B cell (primary cell): ENCODE data around the gene APH1A. TPM values are rescaled to one million over a fixed set of nuclear protein-coding genes. Genes with fewer than 3 reads are reported as not detected.

Experiments used
- ATAC-seq: fragments of 200-7000 bp; cut with Tn5 transposase; one replicate; pipeline ENCODE4 v1.10.0; 2021; ENCODE audit warnings: low read depth, mild to moderate bottlenecking, moderate number of reproducible peaks, moderate library complexity
- CTCF ChIA-PET: fragments of 350-600 bp; sonication (Branson Sonifier 250); formaldehyde crosslinking; loops from one replicate; lab custom pipeline; 2021; ENCODE audit warnings: antibody characterized with exemption, inconsistent platforms; lab: Charles Lee
- POLR2A ChIA-PET: fragments of 350-600 bp; sonication (Branson Sonifier 250); formaldehyde crosslinking; loops from one replicate; lab custom pipeline; 2021; ENCODE audit warnings: antibody characterized with exemption; lab: Charles Lee
- DNase-seq: peaks from one replicate; pipeline ENCODE4 v3.0.0; 2013
- H2AFZ ChIP-seq: 2 replicates; pipeline ENCODE4 v1.6.1; 2012; ENCODE audit warnings: mild to moderate bottlenecking, low read depth, low read length; ENCODE audit not compliant: insufficient read depth, poor library complexity, severe bottlenecking
- H3K27ac ChIP-seq, 2 donors: 1 replicate in 1 of 2; 2 replicates in 1 of 2; pipeline ENCODE4 v1.5.1; 2012 to 2013; ENCODE audit warnings: low read length in 2 of 2, mild to moderate bottlenecking in 2 of 2, moderate library complexity in 1 of 2
- H3K27me3 ChIP-seq, 4 experiments: fragments of 200-600 bp in 1 of 4; sonication (generic) in 1 of 4; replicated peaks in 1 of 4; 1 replicate in 2 of 4; 2 replicates in 2 of 4; pipeline versions ENCODE4 v1.6.1 to v1.7.0; 2013 to 2016; ENCODE audit warnings: low read length in 3 of 4, mild to moderate bottlenecking in 2 of 4, mixed read lengths in 1 of 4, moderate library complexity in 1 of 4; ENCODE audit not compliant: insufficient read depth in 4 of 4, control insufficient read depth in 3 of 4; ENCODE audit errors: control extremely low read depth in 1 of 4
- H3K36me3 ChIP-seq, 2 experiments: replicated peaks in 1 of 2; 1 replicate in 1 of 2; 2 replicates in 1 of 2; pipeline versions ENCODE4 v1.6.1 to v1.7.1; 2013; ENCODE audit warnings: low read length in 1 of 2; ENCODE audit not compliant: insufficient read depth in 2 of 2, control insufficient read depth in 1 of 2; ENCODE audit errors: control extremely low read depth in 1 of 2, extremely low read depth in 1 of 2
- H3K4me1 ChIP-seq, 2 donors: fragments of 200-600 bp in 1 of 2; sonication (generic) in 1 of 2; 1 replicate in 1 of 2; 2 replicates in 1 of 2; pipeline versions ENCODE4 v1.5.1 to v1.6.1; 2013 to 2017; ENCODE audit warnings: low read length in 2 of 2; ENCODE audit not compliant: control insufficient read depth in 2 of 2, insufficient read depth in 2 of 2
- H3K4me2 ChIP-seq: replicated peaks from 2 replicates; pipeline ENCODE3; 2012; ENCODE audit warnings: mild to moderate bottlenecking, low read depth, low read length; ENCODE audit not compliant: poor library complexity, severe bottlenecking
- H3K4me3 ChIP-seq, 5 experiments: fragments of 200-600 bp in 1 of 5; sonication (generic) in 1 of 5; 1 replicate in 3 of 5; 2 replicates in 2 of 5; pipeline versions ENCODE4 v1.5.1 to v1.7.0; 2011 to 2016; ENCODE audit warnings: low read length in 4 of 5, mild to moderate bottlenecking in 4 of 5, low read depth in 2 of 5, control low read depth in 1 of 5, moderate library complexity in 1 of 5; ENCODE audit not compliant: insufficient read depth in 1 of 5; ENCODE audit errors: control extremely low read depth in 1 of 5, extremely low read depth in 1 of 5
- H3K79me2 ChIP-seq: fragments of 200-600 bp; sonication (generic); one replicate; pipeline ENCODE4 v1.6.0; 2016; ENCODE audit warnings: low read length; ENCODE audit not compliant: control insufficient read depth, insufficient read depth
- H3K9ac ChIP-seq: fragments of 200-600 bp; sonication (generic); 2 replicates; pipeline ENCODE4 v1.6.1; 2017; ENCODE audit warnings: mild to moderate bottlenecking, low read length, moderate library complexity
- H3K9me3 ChIP-seq, 3 donors: one replicate each; pipeline versions ENCODE4 v1.6.1 to v1.7.1; 2013; ENCODE audit warnings: low read length in 2 of 3; ENCODE audit not compliant: control insufficient read depth in 2 of 3, insufficient read depth in 1 of 3; ENCODE audit errors: control extremely low read depth in 1 of 3
- H4K20me1 ChIP-seq: 2 replicates; pipeline ENCODE4 v1.6.0; 2012; ENCODE audit warnings: mild to moderate bottlenecking, low read length; ENCODE audit not compliant: insufficient read depth, control insufficient read depth, poor library complexity, severe bottlenecking
- H3K27ac Mint-ChIP-seq: one replicate; pipeline ENCODE4 v1.8.0; 2021; ENCODE audit warnings: mixed read lengths
- H3K27me3 Mint-ChIP-seq: one replicate; pipeline ENCODE4 v1.8.0; 2021; ENCODE audit warnings: mixed read lengths
- H3K4me1 Mint-ChIP-seq: one replicate; pipeline ENCODE4 v1.8.0; 2021; ENCODE audit warnings: mixed read lengths
- H3K4me3 Mint-ChIP-seq: one replicate; pipeline ENCODE4 v1.8.0; 2021; ENCODE audit warnings: mixed read lengths
- H3K9me3 Mint-ChIP-seq: one replicate; pipeline ENCODE4 v1.8.0; 2022; ENCODE audit warnings: mixed read lengths; ENCODE audit not compliant: insufficient read depth
- EZH2 ChIP-seq: IDR thresholded peaks from 2 replicates; pipeline ENCODE4 v1.6.1; 2012; ENCODE audit warnings: borderline replicate concordance, low read depth, mild to moderate bottlenecking, moderate library complexity, low read length; ENCODE audit not compliant: insufficient read depth, poor library complexity, severe bottlenecking
- WGBS: methylation state at CpG from one replicate; pipeline ENCODE4 v1.1.5; 2013; ENCODE audit warnings: missing lambda C conversion rate; ENCODE audit not compliant: insufficient coverage; 5-methylcytosine and 5-hydroxymethylcytosine counted together
- intact Hi-C: fragments of 100-400 bp; cut with micrococcal nuclease; formaldehyde crosslinking; loops from one replicate; pipeline ENCODE4 v1.10.0; 2022
- polyA plus RNA-seq: library from polyadenylated mRNA; depleted of rRNA; stranded (reverse); fragments of >200 nt; gene quantifications from 2 replicates; pipeline ENCODE4 v1.2.3, GENCODE V29; 2012
- total RNA-seq, 2 donors: library from RNA; stranded (reverse); fragments of 120-200 nt in 1 of 2; gene quantifications; 1 replicate in 1 of 2; 2 replicates in 1 of 2; pipeline versions ENCODE4 v1.2.3 to v1.2.4, GENCODE V29; 2013 to 2022
- TF ChIP-seq, protein P1 (sequence below): fragments of 200-600 bp; IDR thresholded peaks from one replicate; pipeline ENCODE4 v1.8.0; 2022; ENCODE audit warnings: antibody characterized with exemption, mild to moderate bottlenecking

APH1A gene
- total and polyA plus RNA-seq, 2 donors (not counting 1 experiment from before 2014, with no cell fraction given): 135 to 165 TPM

DNA sequence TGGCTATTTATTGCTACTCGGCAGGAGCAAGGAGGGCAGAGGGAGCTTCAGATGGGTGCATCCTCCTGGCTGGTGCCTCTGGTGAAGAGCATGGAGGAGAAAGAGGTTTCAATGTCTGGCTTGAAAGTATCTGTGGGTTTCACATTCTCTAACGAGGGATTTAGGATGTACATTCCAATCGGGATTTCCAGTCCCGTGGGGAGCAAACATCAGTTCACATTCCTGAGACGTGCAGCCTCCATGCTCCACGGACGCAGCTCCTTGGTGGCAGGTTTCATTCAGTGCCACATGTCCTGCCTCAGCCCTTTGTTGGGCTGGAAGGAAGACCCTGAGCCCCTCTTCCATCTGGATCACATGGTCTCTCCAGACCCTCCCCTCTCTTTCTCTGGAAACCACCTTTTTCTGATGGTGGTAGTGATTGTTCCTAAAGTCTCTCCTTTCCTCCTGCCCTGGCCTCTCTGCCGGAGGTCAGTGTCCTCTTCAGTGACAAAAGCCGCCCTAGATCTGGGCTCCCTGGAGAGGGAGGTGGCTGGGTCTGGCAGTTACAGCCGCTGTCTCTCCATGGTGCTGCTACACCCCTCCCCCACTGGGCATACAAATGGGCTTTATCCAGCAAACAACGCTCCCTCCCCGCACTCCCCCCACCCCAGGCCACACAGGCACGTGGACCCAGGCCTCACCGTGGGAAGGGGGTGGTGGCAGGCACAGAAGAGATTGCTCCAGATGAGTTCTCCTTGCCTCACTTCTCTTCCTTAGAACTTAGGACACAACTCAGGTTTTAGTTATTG lies 12.1 kb downstream of the APH1A start:
- 14% methylated on average over 6 of the region's 14 CpGs for WGBS
- Mint-ChIP-seq H3K27ac (no peak overlapping the region), H3K9me3 (no peaks in the 10 kb centered on the region), H3K4me1 (peaks cover 13% of the 10 kb centered on the region), H3K4me3 (no peak overlapping the region), H3K27me3 (peaks cover 45% of the 10 kb centered on the region)
- ATAC-seq (no peak), DNase-seq (no peak)
- Histone ChIP-seq H3K79me2 (no peaks in the 10 kb centered on the region), H3K27ac (no peak overlapping the region), H3K9me3 (no peaks in the 10 kb centered on the region), H4K20me1 (no peaks in the 10 kb centered on the region), H3K36me3 (no peaks in the 10 kb centered on the region), H2AFZ (no peak overlapping the region), H3K9ac (no peak overlapping the region), H3K27me3 (peaks cover 0 to 36% (median 24%) of the 10 kb centered on the region in 4 experiments), H3K4me1 (peaks cover 14 to 15% of the 10 kb centered on the region in 2 donors), H3K4me2 (peak overlapping the region; percentile 74), H3K4me3 (no peak overlapping the region)
- ChIA-PET POLR2A (no interaction called here), CTCF (interaction anchor here (0.8 to 5.6 kb wide), 18 partner anchors 8 to 259 kb away, joined by 3 to 60 read pairs (median 4); partner anchors contain the start of genes APH1A, C1orf54, CIART and FALEC)
- intact Hi-C loops: loop anchor here (1.0 to 10.0 kb wide), 3 partner anchors 12 to 738 kb away; no protein-coding TSS in a partner anchor
- TF ChIP-seq, protein P1, sequence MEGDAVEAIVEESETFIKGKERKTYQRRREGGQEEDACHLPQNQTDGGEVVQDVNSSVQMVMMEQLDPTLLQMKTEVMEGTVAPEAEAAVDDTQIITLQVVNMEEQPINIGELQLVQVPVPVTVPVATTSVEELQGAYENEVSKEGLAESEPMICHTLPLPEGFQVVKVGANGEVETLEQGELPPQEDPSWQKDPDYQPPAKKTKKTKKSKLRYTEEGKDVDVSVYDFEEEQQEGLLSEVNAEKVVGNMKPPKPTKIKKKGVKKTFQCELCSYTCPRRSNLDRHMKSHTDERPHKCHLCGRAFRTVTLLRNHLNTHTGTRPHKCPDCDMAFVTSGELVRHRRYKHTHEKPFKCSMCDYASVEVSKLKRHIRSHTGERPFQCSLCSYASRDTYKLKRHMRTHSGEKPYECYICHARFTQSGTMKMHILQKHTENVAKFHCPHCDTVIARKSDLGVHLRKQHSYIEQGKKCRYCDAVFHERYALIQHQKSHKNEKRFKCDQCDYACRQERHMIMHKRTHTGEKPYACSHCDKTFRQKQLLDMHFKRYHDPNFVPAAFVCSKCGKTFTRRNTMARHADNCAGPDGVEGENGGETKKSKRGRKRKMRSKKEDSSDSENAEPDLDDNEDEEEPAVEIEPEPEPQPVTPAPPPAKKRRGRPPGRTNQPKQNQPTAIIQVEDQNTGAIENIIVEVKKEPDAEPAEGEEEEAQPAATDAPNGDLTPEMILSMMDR: no peak

- no peaks in the 10 kb centered on the region for H3K36me3 ChIP-seq
- CTCF ChIA-PET: interaction anchor here (0.9 to 5.6 kb wide), 19 partner anchors 9 to 739 kb away, joined by 3 to 60 read pairs (median 4); partner anchors contain the start of genes APH1A, C1orf54, CIART and FALEC
- peaks cover 13% of the 10 kb centered on the region for H3K4me1 Mint-ChIP-seq
- H3K79me2 ChIP-seq: no peaks in the 10 kb centered on the region
- H3K4me3 Mint-ChIP-seq: peak overlapping the region; percentile 78
- peak overlapping the region in 1 of 5 experiments; percentile 37 for H3K4me3 ChIP-seq
- intact Hi-C loops: loop anchor here (1.0 to 10.0 kb wide), 3 partner anchors 12 to 739 kb away; no protein-coding TSS in a partner anchor
- H3K4me1 ChIP-seq: peaks cover 14 to 15% of the 10 kb centered on the region in 2 donors
- H3K9me3 Mint-ChIP-seq: no peaks in the 10 kb centered on the region
- ATAC-seq (no peak), DNase-seq (no peak)
- WGBS: no CpG with 5 or more reads among the region's 1 CpG
- peaks cover 45% of the 10 kb centered on the region for H3K27me3 Mint-ChIP-seq
- H3K9me3 ChIP-seq: no peaks in the 10 kb centered on the region
- H3K27ac Mint-ChIP-seq: no peak overlapping the region
- peak overlapping the region; percentile 42 for H3K9ac ChIP-seq
- no peak for TF ChIP-seq EZH2
- TF ChIP-seq, protein P1: no peak
- no peaks in the 10 kb centered on the region for H4K20me1 ChIP-seq
- peak overlapping the region; percentile 74 for H3K4me2 ChIP-seq
- H3K27ac ChIP-seq: no peak overlapping the region
- POLR2A ChIA-PET: no interaction called here
- peak overlapping the region; percentile 51 for H2AFZ ChIP-seq
- H3K27me3 ChIP-seq: peaks cover 0 to 36% (median 24%) of the 10 kb centered on the region in 4 experiments
Measured at GRCh38 chr1:150256198-150256553, 12.6 kb downstream of the APH1A start.
